HG02943 (cell line): ENCODE data around the gene IL17RC.

Experiments
- ATAC-seq: cut with Tn5 transposase; IDR thresholded peaks from one replicate; pipeline ENCODE4 v1.9.1; 2021; ENCODE audit warnings: mild to moderate bottlenecking, low read depth, moderate library complexity; ENCODE audit not compliant: unreplicated experiment

Gene IL17RC

GRCh38 chr3:9942934-9943690, 26.2 kb downstream of the IL17RC start:
- ATAC-seq, result no peak

- ATAC-seq, result no peak
Observed at GRCh38 chr3:9944271-9944670, 27.4 kb downstream of the IL17RC start.

GRCh38 chr3:9945358-9945757, 28.5 kb downstream of the IL17RC start:
- ATAC-seq, result no peak

- ATAC-seq, result no peak
Observed at GRCh38 chr3:9946112-9947024, 29.5 kb downstream of the IL17RC start.

- no peak for ATAC-seq
Observed at GRCh38 chr3:9947025-9947995, 30.4 kb downstream of the IL17RC start.

GRCh38 chr3:9948586-9948985, 31.7 kb downstream of the IL17RC start:
- ATAC-seq, result no peak

- ATAC-seq, result no peak
Observed at GRCh38 chr3:9949115-9949514, 32.2 kb downstream of the IL17RC start.

- ATAC-seq, result no peak
Observed at GRCh38 chr3:9949626-9950025, 32.7 kb downstream of the IL17RC start.

- ATAC-seq, result no peak
Observed at GRCh38 chr3:9951126-9951525, 34.2 kb downstream of the IL17RC start.

GRCh38 chr3:9951598-9951961, 34.7 kb downstream of the IL17RC start:
- no peak for ATAC-seq

- ATAC-seq, result peak; percentile 51
Observed at GRCh38 chr3:9951962-9952805, 35.3 kb downstream of the IL17RC start, which contains the start of gene PRRT3. Gene PRRT3 (minus strand): TSS chr3:9952408. CDS start chr3:9950115, 2,293 bp downstream.

- no peak for ATAC-seq
Observed at GRCh38 chr3:9955067-9955502, 38.2 kb downstream of the IL17RC start.

- ATAC-seq, result no peak
Observed at GRCh38 chr3:9955611-9956352, 38.9 kb downstream of the IL17RC start.

- ATAC-seq, result no peak
Observed at GRCh38 chr3:9957214-9957613, 40.3 kb downstream of the IL17RC start.

- ATAC-seq, result no peak
Observed at GRCh38 chr3:9965200-9965875, 48.4 kb downstream of the IL17RC start.

- ATAC-seq, result no peak
Observed at GRCh38 chr3:9966841-9967240, 49.9 kb downstream of the IL17RC start.

GRCh38 chr3:9969632-9970019, 52.7 kb downstream of the IL17RC start:
- no peak for ATAC-seq

- ATAC-seq, result no peak
Observed at GRCh38 chr3:9970020-9970652, 53.2 kb downstream of the IL17RC start.
